ENCODE data around the gene CREM.
"Not testable (repeated sequence)": the region's sequence is repeated elsewhere in the genome, so short reads cannot be mapped to it uniquely, and the experiment has no call there.

Gene CREM

GRCh38 chr10:35210961-35211360, 84.3 kb downstream of the CREM start:
- H3K4me3 ChIP-seq (ENCODE audit: low read depth, low read length) = no peak overlapping the region
- DNase-seq (ENCODE audit: low read depth) = no peak
- TF ChIP-seq CTCF (conservative IDR thresholded peaks at IDR 0.05; ENCODE audit: low read depth, low read length) = no peak

GRCh38 chr10:35211390-35211789, 84.7 kb downstream of the CREM start:
- H3K4me3 ChIP-seq (ENCODE audit: low read depth, low read length) = no peak overlapping the region
- no peak for TF ChIP-seq CTCF (conservative IDR thresholded peaks at IDR 0.05; ENCODE audit: low read depth, low read length)
- no peak for DNase-seq (ENCODE audit: low read depth)

- no peak for TF ChIP-seq CTCF (conservative IDR thresholded peaks at IDR 0.05; ENCODE audit: low read depth, low read length)
- DNase-seq (ENCODE audit: low read depth) = peak; percentile 48
Observed at GRCh38 chr10:35212856-35213255, 86.2 kb downstream of the CREM start.

GRCh38 chr10:35213699-35214098, 87.1 kb downstream of the CREM start:
- H3K4me3 ChIP-seq (ENCODE audit: low read depth, low read length) = no peak overlapping the region
- TF ChIP-seq CTCF (conservative IDR thresholded peaks at IDR 0.05; ENCODE audit: low read depth, low read length) = no peak
- DNase-seq (ENCODE audit: low read depth) = no peak

More at GRCh38 chr10:35212856-35213255, 86.2 kb downstream of the CREM start:
- peak overlapping the region; percentile 41 for H3K4me3 ChIP-seq (ENCODE audit: low read depth, low read length)

- TF ChIP-seq CTCF (conservative IDR thresholded peaks at IDR 0.05; ENCODE audit: low read depth, low read length) = no peak
- no peak for DNase-seq (ENCODE audit: low read depth)
- no peak overlapping the region for H3K4me3 ChIP-seq (ENCODE audit: low read depth, low read length)
Observed at GRCh38 chr10:35214607-35215020, 88.0 kb downstream of the CREM start.

GRCh38 chr10:35215107-35215506, 88.5 kb downstream of the CREM start:
- H3K4me3 ChIP-seq (ENCODE audit: low read depth, low read length) = no peak overlapping the region
- peak; percentile 21 for DNase-seq (ENCODE audit: low read depth)
- TF ChIP-seq CTCF (conservative IDR thresholded peaks at IDR 0.05; ENCODE audit: low read depth, low read length) = no peak

- no peak overlapping the region for H3K4me3 ChIP-seq (ENCODE audit: low read depth, low read length)
- no peak for TF ChIP-seq CTCF (conservative IDR thresholded peaks at IDR 0.05; ENCODE audit: low read depth, low read length)
- DNase-seq (ENCODE audit: low read depth) = peak; percentile 41
Observed at GRCh38 chr10:35216303-35216905, 89.8 kb downstream of the CREM start.

- H3K4me3 ChIP-seq (ENCODE audit: low read depth, low read length); DNase-seq (ENCODE audit: low read depth): not testable (repeated sequence)
Observed at GRCh38 chr10:35216956-35217355, 90.3 kb downstream of the CREM start.
